Peyer's patch (tissue), 4 donors: ENCODE results near the gene XPNPEP1.

Source experiments
- POLR2A ChIP-seq, 2 donors: fragments of 450-650 bp; IDR thresholded peaks; one replicate each; pipeline ENCODE4 v1.5.1; 2017; ENCODE audit warnings: antibody characterized with exemption in 2 of 2, mild to moderate bottlenecking in 2 of 2, moderate library complexity in 2 of 2
- TF ChIP-seq, protein P1 (sequence below), 6 experiments: fragments of 450-650 bp in 4 of 6; fragments of 200-600 bp in 2 of 6; sonication (generic) in 1 of 6; IDR thresholded peaks; one replicate each; pipeline ENCODE4 v1.5.1; 2017 to 2019; ENCODE audit warnings: antibody characterized with exemption in 6 of 6, mild to moderate bottlenecking in 3 of 6, moderate library complexity in 1 of 6

GRCh38 chr10:109835257-109835656, 88.1 kb downstream of the XPNPEP1 start:
- TF ChIP-seq, protein P1, sequence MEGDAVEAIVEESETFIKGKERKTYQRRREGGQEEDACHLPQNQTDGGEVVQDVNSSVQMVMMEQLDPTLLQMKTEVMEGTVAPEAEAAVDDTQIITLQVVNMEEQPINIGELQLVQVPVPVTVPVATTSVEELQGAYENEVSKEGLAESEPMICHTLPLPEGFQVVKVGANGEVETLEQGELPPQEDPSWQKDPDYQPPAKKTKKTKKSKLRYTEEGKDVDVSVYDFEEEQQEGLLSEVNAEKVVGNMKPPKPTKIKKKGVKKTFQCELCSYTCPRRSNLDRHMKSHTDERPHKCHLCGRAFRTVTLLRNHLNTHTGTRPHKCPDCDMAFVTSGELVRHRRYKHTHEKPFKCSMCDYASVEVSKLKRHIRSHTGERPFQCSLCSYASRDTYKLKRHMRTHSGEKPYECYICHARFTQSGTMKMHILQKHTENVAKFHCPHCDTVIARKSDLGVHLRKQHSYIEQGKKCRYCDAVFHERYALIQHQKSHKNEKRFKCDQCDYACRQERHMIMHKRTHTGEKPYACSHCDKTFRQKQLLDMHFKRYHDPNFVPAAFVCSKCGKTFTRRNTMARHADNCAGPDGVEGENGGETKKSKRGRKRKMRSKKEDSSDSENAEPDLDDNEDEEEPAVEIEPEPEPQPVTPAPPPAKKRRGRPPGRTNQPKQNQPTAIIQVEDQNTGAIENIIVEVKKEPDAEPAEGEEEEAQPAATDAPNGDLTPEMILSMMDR (IDR thresholded peaks at IDR 0.05): no peak
- TF ChIP-seq POLR2A (IDR thresholded peaks at IDR 0.05): no peak
